Measurements from ENCODE around the gene PLA2G4D.

Gene PLA2G4D

DNA sequence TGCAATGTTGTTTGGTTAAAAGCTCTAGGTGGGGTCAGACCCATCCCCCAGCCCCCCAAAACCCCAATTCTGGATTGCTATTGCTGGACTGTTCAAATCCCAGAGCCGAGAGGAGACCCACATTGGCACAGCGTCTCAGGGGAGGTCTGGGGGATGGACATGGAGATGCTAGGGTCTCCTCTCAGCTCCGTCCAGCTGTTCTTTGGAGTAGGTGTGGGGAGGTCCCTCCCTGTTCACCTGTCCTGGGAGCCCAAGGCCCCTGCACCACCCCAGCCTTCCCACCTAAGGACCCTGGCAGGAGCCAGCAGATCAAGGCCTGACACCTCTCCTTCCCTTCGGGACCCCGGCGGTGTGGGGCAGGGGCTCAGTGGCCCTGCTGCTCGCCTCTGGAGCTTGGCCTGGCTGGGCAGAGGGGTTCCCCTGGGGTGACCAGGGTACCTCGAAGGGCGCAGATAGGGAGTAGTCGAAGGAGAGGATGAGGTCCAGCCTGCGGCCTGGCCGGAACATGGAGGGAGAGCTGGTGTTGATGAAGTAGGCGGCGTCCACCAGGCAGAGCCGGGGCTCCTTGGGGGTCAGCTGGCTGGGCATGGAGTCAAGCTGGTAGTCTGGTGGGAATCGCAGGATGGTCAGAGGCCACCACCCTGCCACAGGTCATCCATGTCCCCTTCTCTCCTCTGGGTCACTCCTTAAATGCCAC is 23.9 kb downstream of the PLA2G4D start:
- no peak for DNase-seq

DNA sequence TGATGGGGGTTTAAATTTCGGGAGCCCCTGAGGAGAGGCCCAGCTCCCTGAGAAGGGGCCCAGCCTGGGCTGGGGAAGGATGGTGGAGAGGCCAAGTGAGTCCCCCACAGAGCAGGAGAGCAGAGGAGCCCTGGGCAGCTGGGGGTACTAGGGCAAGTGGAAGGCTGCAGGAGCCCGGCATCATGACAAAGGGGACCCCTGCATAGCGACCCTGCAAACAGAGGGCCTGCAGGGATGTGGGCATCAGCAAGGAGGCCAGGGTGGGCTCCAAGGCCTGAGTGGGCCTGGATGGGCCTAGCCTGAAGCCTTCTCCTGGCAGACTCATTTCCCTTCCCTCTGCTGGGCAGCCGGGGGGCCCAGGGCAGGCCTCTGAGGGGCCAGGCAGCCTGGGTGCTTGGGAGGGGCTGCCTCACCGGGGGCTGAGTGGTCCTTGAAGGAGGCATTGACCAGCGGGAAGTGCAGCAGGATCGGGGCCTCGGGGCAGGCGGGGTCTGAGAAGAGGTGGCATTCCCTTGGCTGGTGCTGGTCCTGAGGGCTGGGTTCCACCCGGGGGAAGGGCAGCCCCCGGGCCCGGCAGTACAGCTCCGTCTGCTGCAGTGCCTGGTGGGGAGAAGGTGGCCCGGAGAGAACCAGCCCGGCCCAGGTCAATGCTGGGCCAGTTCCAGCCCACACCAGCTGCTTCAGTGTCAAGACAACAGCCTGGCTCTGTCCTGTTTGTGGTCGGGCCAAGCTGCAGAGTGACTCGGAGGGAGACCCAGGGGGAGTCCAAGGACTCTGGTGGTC is 24.7 kb downstream of the PLA2G4D start:
- no peak for DNase-seq

DNA sequence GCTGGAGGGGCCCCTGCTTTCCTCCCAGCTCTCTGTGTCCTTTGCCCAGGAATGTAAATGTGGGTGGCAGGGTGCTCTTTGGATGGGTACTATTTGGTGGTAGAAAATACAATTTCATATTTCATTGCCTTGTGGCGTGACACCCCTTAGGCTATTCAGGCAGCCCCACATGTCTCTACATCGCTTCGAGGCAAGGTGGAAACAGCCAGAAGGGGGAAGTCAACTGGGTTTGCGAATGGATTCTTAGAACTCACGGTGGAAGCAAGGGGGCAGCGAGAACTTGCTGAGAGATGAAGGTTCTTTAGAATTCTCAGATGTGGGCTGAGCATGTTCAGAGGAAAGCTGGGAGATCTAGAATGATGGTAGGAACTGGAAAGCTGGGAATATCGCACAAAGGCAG is 25.3 kb downstream of the PLA2G4D start:
- no peak for DNase-seq

DNA sequence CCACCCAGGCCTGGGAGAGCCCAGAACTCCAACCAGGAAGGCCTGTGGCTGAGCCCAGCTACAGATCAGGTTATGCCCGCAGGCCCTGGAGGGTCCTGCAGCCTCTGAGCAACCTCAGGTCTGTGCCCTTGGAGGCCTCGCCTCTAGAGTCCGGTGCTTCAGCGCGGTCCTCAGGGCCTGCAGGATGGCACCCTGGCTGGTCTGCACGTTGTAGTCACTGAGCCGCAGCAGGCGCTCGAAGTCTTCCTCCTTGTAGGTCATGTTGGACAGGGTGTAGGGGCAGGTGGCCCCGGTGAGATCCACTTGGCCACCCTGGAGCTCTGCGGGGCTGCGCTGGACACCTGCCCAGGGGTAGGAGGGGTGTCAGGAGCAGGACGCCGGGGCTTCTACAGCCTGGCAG is 25.8 kb downstream of the PLA2G4D start:
- DNase-seq: no peak

DNA sequence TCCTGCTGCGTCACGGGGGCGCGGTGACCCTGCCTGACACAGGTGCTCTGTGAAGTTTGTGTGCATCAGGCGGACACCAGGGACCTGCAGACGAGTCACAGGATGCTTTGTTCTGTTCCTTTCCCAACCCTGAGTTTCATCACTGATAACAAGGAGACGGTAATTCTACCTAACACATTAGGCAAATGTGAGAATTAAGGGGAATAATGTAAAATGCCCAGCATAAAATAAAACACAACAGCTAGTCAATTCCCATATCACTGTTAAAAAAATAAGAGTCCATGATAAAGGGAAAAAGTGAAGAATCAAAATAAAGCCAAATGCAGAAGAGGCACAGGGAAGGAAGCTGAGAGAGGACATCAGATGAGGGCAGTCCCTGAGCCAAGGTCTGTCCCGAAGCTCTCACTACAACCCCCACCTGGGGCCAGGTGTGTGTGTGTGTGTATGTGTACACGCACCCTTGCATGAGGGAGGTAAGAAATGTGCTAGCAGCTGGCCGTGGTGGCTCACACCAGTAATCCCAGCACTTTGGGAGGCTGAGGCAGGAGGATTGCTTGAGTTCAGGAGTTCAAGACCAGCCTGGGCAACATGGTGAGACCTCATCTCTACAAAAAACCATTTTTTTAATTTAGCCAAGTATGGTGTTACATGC is 27.5 kb downstream of the PLA2G4D start:
- no peak for DNase-seq

DNA sequence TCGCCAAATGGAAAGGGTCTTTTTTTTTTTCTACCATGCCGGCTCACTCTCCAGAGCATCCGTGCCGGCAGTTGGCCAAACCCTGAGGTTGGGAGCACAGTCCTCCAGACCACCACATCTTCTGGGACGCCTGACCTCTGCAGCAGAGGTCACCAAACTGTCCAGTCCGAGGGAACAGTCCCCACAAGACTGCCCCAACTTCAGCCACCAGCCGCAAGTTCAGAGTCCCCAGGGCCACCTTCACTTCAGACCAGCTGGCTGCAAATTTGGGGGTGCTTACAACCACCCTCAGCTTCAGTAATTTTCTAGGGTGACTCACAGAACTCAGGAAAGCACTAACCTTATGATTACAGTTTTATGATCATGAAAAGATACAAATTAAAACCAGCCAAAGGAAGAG is 28.9 kb downstream of the PLA2G4D start:
- no peak for DNase-seq

DNA sequence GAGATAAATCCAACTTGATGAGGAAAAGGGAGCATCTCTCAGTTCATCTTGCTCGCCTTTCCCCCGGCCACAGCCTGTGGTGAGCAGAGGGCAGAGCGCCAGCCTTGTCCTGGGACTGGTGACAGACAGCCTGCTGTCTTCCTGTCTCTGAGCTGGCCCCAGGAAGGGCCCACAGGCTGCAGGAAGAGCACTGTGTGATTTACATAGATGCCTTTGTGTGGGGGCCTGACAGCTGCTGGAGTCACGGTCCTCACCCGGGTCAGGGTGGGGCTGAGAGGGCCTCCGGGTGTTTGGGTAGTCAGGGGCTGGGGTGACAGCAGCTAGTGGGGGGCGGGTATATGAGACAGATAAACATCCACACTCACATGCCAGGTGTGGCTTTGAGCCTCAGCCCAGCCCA is 29.3 kb downstream of the PLA2G4D start:
- DNase-seq: peak; percentile 5

DNA sequence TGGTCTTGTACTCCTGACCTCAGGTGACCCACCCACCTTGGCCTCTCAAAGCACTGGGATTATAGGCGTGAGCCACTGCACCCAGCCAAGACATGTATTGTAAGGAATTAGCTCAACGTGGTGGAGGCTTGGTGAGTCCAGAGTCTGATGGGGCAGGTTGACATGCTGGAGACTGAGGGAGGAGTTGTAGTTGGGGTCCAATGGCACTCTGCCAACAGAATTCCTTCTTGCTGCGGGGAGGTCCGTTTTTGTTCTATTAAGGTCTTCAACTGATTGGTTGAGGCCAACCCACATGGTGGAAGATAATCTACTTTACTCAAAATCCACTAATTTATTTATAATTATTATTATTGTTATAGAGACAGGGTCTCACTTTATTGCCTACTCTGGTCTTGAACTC is 30.1 kb downstream of the PLA2G4D start:
- no peak for DNase-seq

DNA sequence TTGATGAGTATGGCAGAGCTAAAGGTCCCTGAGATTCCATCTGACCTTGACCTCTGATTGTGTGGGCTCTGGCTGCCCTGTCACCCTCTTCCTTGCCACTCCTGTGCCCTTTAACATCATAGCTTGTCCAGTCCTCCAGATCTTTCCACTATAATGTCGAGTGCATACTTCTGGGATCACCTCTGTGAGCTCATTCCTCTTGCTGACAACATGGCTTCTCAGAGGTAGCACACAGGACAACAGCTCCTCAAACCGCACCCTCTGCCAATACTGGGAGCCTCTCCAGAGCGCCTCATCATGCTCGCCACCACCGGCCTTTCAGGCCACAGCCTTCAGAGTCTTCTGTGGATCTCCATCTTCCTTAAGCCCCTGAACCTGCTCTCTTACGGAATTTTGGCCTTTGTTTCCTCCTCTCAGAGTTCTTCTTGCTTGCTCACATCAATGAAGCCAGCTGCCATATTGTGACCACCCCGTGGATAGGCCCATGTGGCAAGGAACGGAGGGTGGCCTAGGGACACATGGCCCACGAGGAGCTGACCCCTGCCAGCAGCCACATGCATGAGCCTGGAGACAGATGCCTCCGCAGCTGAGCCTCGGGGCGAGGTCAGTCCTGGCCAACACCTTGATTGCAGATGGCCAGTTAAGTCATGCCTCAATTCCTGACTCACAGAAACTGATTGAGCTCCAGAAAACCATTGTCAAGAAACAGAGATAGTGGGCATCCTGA is 31.1 kb downstream of the PLA2G4D start:
- no peak for DNase-seq

DNA sequence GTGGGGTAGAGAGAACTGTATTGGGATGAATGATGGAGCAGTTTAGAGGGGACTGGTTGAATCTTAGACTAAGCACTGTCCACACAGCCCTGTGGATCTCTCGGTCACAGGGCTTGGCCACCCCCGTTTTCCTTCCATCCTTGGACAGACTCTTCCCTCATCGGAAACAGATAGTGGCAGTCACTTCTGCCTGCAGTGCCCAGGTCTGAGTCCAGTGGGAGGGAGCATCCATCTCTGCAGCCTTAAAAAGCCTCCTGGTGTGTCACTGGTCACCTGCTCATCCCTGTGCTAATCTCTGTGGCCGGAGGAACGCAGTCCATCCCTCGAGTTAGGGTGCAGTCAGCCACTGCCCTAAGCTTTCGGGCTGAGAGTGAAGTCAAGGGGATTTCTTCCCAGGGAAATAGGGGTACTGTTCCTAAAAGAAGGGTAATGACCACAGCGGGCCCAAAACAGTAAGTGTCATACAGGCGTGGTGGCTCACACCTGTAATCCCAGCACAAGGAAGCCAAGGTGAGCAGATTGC is 32.0 kb downstream of the PLA2G4D start:
- DNase-seq: no peak

DNA sequence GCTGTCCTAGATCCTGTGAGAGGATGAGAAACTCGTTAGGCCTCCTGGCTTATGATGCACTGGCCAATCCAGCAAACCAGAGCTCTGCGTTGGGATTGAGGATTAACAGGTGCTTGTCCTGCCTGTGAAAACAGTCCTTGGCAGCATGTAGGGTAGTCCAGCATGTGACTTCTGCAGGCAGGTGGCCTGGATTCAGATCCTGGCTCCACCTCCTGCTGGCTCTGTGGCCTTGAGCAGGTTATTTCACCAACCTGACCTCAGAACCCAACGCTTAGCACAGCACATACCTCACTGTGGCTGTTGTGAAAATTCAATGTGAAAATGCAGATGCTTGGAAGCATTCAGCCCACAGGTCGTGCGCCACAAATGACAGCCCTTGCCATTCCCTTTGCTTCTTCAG is 33.6 kb downstream of the PLA2G4D start:
- DNase-seq: no peak

DNA sequence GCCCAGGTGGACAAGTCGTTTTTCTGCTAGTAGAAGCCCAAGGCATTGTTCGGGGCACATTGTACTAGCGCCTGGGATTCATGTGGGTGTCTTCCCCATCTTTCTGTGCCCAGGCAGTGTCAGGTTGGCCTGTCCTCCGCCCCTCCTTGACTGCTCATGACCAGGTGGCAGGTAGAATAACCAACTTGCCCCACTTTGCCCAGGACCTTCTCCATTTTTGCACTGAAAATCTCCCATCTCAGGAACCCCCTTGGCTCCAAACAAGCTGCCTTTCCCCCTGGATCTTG is 33.9 kb downstream of the PLA2G4D start:
- DNase-seq: no peak

DNA sequence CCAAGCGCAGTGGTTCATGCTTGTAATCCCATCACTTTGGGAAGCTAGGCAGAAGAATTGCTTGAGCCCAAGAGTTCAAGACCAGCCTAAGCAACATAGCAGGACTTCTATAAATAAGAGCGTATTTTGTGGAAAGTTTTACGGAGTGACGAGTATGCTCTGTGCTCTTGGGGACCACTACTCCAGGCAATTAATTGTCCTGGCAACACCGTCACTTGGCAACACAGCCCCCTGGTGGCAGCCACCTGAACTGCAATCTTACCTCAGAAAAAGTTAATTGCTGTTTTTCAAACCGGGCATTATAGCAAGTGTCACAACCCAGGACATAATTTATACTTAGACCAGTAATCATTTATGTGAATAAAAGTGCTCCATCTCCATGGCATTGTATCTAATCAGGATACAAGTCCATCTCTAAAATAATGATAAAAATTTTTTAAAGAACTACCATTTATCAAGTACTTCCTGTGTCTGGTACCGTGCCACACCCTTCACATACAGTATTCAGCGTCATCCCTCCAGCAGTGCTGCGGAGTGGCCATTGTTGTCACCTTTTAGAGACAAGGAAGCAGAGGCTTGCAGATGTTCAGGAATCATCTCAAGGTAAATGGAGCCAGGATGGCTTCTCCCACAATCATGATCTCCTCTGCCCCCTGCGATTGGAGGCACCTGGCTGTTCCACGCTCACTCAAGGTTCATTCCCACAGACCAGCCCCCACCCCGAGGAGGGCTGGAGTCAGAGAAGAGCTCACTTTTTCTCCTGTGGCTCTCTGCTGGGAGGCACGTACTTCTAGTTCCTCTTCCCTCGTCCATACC is 34.5 kb downstream of the PLA2G4D start:
- peak; percentile 6 for DNase-seq

DNA sequence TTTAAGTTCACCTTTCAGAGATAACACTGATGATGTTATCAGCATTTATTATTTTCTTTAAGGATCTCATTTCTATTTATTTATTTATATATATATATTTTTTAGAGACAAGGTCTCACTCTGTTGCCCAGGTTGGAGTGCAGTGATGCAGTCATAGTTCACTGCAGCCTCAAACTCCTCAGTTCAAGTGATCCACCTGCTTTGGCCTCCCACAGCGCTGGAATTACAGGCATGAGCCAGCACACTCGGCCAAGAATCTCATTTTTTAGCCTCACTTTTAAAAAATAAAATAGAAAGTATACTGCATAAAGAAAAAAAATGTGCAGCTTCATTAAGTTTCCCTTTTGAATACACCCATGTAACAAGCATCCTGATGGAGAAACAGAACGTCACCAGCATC is 35.6 kb downstream of the PLA2G4D start:
- DNase-seq: no peak

DNA sequence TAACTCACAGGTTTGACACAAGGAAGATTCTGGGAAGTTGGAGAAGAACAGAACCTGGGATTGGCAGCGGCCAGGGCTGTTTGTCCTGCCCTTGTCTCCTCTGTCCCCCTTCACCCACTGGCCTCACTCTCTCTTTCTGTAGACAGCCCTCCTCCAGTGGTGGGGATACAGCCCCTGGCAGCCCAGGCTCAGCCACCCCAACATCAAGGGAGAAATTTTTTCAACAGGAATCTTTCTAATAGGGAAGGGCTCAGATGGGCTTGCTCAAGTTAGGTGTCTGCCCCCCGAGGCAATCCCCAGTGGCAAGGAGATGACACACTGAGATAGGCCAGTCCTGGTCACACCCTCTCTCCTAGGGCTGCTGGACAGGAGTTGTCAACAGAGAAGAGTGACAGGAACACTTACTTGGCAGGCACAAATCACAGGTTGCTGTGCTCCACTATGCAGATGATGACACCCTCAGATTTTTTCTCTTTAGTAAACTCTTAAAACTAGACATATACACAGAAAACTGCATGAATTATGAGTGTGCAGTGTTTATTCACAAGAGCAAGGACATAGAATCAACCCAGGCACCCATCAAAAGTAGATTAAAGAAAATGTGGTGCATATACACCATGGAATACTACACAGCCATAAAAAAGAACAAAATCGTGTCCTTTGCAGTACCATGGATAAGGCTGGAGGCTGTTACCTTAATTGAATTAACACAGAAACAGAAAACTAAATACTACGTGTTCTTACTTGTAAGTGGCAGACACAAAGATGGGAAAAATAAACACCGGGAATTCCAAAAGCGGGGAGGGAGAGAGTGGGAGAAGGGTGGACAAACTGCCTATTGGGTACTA is 36.3 kb downstream of the PLA2G4D start:
- no peak for DNase-seq

DNA sequence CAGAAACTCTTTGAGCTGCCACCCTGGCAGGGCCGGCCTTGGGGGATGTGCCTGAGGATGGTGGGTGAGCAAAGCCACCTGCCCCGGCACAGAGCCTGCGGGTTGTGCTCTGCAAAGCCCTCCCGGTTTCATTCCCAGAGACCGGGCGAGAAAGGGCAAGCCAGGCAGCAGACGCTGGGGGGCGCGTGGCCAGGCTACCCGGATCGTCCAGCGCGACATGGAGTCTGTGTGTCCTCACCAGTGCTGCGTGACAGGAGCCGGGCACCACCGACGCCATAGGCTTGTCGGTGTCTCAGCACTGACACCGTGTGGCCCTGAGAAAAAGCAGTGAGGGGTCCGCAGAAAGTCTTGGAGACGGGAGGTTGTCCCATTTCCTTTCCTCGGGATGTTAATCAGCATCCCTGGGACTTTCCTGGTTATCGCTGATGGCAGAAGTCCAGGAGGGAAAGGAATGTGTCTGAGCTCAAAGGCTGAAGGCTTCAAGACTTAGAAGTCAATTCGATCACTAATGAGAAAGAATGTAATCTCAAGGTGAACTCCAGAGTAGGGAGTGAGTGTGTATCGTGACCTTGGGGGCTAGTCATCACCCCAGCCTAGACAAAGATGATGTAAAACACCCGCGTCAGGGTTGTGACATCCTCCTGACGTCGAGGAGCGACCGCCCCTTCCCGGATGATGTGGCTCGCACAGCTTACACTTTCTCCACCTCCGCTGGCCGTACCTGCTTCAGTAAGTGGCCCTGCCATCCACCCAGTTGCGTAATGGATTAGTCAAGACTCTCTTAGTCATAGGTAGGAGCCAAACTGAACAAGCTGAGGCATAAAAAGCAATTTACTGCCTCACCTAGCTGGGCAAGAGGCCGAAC is 37.2 kb downstream of the PLA2G4D start:
- peak; percentile 37 for DNase-seq

DNA sequence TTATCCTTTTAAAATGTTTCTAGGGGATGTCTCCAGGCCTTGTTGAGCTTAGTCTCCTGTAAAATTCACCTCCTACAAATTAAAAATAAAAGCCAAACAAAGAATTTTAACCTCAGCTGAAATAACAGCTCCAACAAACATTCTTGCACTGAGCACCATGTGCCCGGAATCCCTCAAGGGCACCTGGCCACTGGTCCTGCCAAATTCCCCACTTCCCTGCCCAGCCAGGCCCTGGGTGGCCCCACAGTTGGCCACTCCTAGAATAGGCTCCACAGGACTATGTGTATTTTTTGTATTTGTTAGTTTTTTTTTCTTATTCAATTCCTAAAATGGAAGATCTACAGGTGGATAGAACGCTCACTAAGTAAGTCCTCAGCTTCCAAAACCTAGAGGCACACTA is 40.4 kb downstream of the PLA2G4D start:
- DNase-seq: no peak

DNA sequence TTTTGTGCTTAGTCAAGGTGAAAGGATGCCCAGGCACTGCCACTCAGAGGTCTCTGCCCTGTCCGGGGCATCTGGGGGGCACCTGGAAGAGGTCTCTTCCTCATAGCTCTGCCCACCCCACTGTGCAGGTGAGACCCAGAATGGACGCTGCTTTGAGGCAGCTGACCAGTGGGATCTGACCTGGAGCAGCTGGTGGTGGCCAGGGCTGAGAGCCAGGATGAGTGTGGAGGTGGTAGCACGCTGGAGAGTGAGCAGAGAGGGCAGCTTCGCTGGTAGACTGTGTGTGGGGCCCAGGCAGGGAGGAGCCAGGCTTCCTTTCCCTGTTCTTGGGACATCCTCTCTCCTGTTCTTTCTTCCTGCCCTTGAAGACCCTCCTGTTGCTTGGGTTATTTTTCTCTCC is 41.4 kb downstream of the PLA2G4D start:
- DNase-seq: no peak

DNA sequence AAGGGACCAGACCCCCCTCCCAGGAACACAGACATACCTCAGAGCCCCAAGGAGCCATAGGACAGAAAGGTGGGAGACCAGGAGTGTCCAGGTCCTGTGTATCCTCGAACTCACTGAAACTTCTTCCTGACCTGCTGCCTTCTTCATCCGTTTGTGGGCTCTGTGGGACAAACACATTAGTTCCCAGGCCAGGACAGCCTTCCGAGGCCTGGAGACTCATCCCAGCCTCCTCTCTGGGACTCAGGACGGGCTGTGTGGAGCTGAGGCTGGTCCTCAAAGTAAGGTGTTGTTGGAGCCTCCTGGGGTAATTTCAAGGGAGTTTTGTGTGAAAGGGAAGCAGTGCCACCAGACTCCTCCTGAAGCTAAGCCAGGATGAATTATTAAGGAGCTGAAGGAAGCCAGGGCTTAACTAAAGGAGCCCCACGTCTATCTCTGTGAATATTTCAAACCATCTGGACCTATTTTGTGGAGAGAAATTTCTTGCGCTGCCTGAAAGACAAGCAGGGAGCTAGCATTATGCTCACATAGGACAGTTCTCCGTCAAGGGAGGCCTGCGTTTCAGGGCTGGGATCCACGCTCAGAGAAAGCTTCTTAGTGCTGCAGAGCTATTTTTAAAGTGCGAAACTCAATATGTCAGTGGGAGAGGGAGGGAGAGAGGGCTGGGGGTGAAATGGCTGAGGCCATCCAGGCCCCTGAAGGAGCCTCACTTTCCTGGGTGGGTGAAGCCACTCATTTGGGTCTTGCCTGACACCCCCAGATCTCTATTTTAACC is 43.7 kb downstream of the PLA2G4D start:
- DNase-seq: no peak

DNA sequence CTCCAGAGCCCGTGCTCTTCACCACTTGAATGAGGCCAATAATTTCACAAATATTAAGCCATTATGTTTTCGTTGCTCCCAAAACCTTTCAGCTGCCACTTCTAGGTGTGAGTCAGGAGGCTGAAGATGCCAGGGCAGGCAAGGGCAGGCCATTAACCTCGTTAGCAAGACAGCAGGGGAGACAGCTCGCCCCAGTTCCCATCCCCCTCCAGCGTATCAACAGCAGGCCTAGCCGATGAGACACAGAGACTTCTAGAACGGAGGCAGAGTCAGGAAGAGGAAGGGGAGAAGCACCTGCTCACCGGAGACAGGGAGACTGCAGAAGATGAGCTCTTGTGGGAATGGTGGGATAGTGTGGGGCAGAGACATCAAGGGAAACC is 45.6 kb downstream of the PLA2G4D start:
- DNase-seq: no peak

All from NCI-H1105 (cell line).